Pancreas (tissue), 10 donors: ENCODE results near the gene CHPF. TPM values are rescaled to one million over a fixed set of nuclear protein-coding genes. Genes with fewer than 3 reads are reported as not detected.
A peak's percentile ranks its signal among the peaks of the same experiment; 100 is the strongest.

Source experiments
- ATAC-seq, 4 donors: fragments of 200-7000 bp; cut with Tn5 transposase; one replicate each; pipeline versions ENCODE4 v1.8.0 to v1.9.1; 2020; ENCODE audit warnings: mild to moderate bottlenecking in 4 of 4, moderate library complexity in 4 of 4
- DNase-seq, 6 donors: peaks; one replicate each; pipeline ENCODE4 v3.0.0-alpha.2; 2020
- FAIRE-seq: peaks from 2 replicates; lab custom pipeline; 2012; peaks lifted over from hg19 to GRCh38; lab: Jason Lieb, UNC
- H3K27ac ChIP-seq, 4 donors: fragments of 200-600 bp; sonication (generic); 1 replicate in 3 of 4; 2 replicates in 1 of 4; pipeline versions ENCODE4 v1.5.0 to v1.8.0; 2020
- H3K27me3 ChIP-seq, 4 donors: fragments of 200-600 bp; one replicate each; pipeline ENCODE4 v1.8.0; 2021
- H3K36me3 ChIP-seq, 3 donors: fragments of 200-600 bp; sonication (generic) in 1 of 3; one replicate each; pipeline versions ENCODE4 v1.5.0 to v1.8.0; 2020 to 2021
- H3K4me1 ChIP-seq, 3 donors: fragments of 200-600 bp; one replicate each; pipeline ENCODE4 v1.8.0; 2021
- H3K4me3 ChIP-seq, 4 donors: fragments of 200-600 bp; sonication (generic) in 2 of 4; one replicate each; pipeline versions ENCODE4 v1.5.0 to v1.8.0; 2020 to 2021
- H3K9me3 ChIP-seq, 4 donors: fragments of 200-600 bp; one replicate each; pipeline ENCODE4 v1.8.0; 2021
- WGBS, 2 donors: extraction: QIAGEN DNeasy Blood & Tissue Kit; methylation state at CpG; one replicate each; pipeline ENCODE4 v1.1.7; 2013; 5-methylcytosine and 5-hydroxymethylcytosine counted together
- intact Hi-C, 3 donors: fragments of 100-400 bp; cut with DNase I; formaldehyde crosslinking; loops; one replicate each; pipeline versions ENCODE4 v1.11.1 to v1.14.2; 2022
- polyA plus RNA-seq, 2 donors: library from polyadenylated mRNA; stranded (reverse); fragments of 200-250 nt; gene quantifications; one replicate each; pipeline ENCODE4 v1.2.3, GENCODE V29; 2013
- total RNA-seq, 6 donors: library from RNA; stranded (reverse); fragmentation: NEBNext Ultra II Directional in 4 of 6; extraction: Animal tissue kit (Norgen Biotek cat#: 25700) in 4 of 6; gene quantifications; one replicate each; pipeline versions ENCODE4 v1.2.1 to v1.2.4, GENCODE V29; 2021 to 2023
- TF ChIP-seq, protein P1 (sequence below), 4 donors: fragments of 200-600 bp; sonication (generic) in 3 of 4; IDR thresholded peaks; one replicate each; pipeline versions ENCODE4 v1.5.0 to v1.8.0; 2021; ENCODE audit warnings: antibody characterized with exemption in 4 of 4
- donor health status: healthy with polysubstance abuse.
- donor health status: DM: no; HTN: no; CAD: no; lungs with moderate emphysema.
- donor health status: DM: no; HTN: no; CAD: no.
- donor health status: control.
- donor health status: control.
- donor health status: Bipolar disorder and iron deficiency.
- donor health status: DM: yes; HTN: yes; CAD: no.
- donor health status: DM: no; HTN: no; CAD: no.
- donor health status: DM: no; HTN: no; CAD: no.
- donor health status: DM: yes; HTN: yes; CAD: no.

Gene CHPF
- total and polyA plus RNA-seq, 8 donors, result 55.1 to 105 (median 68.5) TPM

DNA sequence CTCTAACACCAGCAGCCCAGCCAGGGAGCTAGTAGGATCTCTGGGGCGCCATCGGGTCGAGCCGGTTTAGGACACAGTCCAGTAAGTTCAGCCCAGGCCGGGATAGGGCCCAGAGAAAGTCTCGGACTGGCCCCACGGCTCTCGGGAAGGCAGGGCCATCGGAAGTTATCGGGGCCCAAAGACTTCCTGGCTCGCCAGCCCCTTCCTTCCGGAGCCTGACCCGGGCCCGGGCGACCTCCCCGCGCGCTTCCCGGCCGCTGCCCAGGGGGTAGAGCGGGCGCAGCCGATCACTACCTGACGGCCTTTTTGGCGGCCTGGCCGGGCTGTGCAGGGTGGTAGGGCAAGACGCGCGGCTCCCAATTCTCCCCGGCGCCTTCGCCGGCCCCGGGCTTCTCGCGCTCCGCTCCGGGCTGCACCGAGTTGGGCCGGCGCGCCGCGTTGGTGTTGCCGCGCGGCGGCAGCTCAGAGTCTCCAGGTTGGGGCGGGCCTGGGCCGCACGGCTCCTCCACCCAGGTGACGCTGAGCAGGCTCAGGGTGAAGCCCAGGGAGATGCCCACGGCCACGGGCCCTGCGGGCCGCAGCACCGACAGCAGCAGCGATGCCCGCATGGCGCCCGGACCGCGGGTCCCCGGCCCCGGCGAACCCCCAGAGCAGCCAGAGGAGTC lies 546 bp downstream of the CHPF start:
- Histone ChIP-seq H3K4me1 (peaks cover 0 to 9% (median 5%) of the 10 kb centered on the region in 3 donors), H3K36me3 (peaks cover 2 to 26% (median 19%) of the 10 kb centered on the region in 3 donors), H3K27ac (peak overlapping the region; percentile 93 to 98 (median 96)), H3K9me3 (no peaks in the 10 kb centered on the region), H3K4me3 (peak overlapping the region; percentile 75 to 92 (median 84)), H3K27me3 (no peaks in the 10 kb centered on the region)
- DNase-seq, result peak in 2 of 6 donors; percentile 47 to 82
- intact Hi-C loops, result loop anchor here in 1 of 3 donors (5.0 kb wide), 1 partner anchor 99 kb away; no protein-coding TSS in a partner anchor
- no peak for FAIRE-seq
- TF ChIP-seq, protein P1, sequence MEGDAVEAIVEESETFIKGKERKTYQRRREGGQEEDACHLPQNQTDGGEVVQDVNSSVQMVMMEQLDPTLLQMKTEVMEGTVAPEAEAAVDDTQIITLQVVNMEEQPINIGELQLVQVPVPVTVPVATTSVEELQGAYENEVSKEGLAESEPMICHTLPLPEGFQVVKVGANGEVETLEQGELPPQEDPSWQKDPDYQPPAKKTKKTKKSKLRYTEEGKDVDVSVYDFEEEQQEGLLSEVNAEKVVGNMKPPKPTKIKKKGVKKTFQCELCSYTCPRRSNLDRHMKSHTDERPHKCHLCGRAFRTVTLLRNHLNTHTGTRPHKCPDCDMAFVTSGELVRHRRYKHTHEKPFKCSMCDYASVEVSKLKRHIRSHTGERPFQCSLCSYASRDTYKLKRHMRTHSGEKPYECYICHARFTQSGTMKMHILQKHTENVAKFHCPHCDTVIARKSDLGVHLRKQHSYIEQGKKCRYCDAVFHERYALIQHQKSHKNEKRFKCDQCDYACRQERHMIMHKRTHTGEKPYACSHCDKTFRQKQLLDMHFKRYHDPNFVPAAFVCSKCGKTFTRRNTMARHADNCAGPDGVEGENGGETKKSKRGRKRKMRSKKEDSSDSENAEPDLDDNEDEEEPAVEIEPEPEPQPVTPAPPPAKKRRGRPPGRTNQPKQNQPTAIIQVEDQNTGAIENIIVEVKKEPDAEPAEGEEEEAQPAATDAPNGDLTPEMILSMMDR (IDR thresholded peaks at IDR 0.05), result no peak
- WGBS, 2 donors, result 0 to 1% methylated on average over 47 to 66 of the region's 66 CpGs
- peak; percentile 25 to 53 (median 40) for ATAC-seq

DNA sequence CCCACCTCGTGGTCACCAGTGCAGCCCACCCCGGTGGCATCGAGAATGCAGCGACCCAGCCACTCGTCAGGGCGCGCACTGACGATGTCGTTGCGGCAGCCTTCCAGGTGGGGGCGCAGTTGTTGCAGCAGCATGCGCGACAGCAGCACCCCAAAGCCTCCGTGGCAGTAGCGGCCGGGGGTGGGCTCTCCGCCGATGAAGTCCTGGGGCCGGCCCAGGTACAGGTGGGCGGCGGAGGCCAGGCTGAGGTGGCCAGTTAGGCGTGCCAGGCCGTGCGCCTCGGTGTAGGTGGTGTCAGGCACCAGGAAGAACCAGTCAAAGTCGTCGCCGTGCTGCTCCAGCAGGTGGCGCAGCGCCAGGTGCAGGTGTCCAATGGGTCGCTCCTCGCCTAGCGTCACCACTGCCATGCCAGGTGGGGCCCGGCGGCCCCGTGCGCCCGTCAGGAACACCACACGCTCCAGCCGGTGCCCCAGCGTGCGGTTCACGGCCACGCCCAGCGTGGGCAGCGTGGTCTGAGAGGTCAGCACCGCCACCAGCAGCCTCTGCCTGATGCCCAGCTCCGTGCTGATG lies 1.9 kb downstream of the CHPF start:
- DNase-seq (peak; percentile 87 to 98 (median 95)), ATAC-seq (peak; percentile 48 to 75 (median 66)), FAIRE-seq (no peak)
- H3K4me3 ChIP-seq, result peak overlapping the region in 3 of 4 donors; percentile 79 to 92 (median 90)
- no peaks in the 10 kb centered on the region for H3K9me3 ChIP-seq
- intact Hi-C loops, result loop anchor here in 2 of 3 donors (2.0 to 5.0 kb wide), 2 partner anchors 101 kb away; no protein-coding TSS in a partner anchor
- H3K27me3 ChIP-seq, result no peaks in the 10 kb centered on the region
- peaks cover 0 to 9% (median 5%) of the 10 kb centered on the region in 3 donors for H3K4me1 ChIP-seq
- TF ChIP-seq, protein P1 (IDR thresholded peaks at IDR 0.05), result peak; percentile 86 to 96 (median 93)
- 5 to 6% methylated on average over 41 to 48 of the region's 48 CpGs for WGBS, 2 donors
- peak overlapping the region; percentile 5 to 98 (median 55) for H3K27ac ChIP-seq
- peaks cover 2 to 26% (median 19%) of the 10 kb centered on the region in 3 donors for H3K36me3 ChIP-seq

DNA sequence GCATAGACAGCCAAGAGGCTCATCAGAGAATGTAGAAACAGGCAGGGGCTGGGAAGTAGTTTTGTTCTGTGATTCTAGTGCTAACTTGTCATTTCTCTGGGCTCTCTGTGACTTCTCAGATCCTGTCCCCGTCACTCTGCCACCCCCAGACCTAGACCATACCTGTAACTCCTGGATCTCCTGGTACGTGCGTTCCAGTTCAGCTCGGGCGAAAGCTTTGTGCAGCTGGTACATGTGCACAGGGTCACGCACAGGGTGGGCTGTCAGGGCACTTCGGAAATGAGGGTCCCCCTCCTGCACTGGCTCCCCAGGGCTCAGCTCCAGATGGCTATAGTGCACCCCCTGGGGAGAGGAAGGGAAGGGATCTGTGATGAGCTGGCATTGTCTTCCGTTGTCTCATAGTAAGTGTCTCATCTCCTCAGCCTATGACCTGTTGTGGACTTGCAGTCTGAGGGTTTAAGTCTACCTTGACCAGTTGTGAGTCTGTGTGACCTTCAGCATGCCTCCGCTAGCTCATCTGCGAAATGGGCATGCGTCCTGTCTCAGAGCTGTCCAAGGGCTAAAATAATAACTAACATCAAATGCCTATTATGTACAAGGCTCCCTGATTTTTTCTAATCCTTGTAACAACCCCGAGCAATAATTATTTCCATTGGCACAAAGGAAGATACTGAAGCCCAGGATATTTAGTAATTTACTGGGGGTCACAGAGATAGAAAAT lies 2.7 kb downstream of the CHPF start:
- 80 to 87% methylated on average over 12 of the region's 12 CpGs for WGBS, 2 donors
- DNase-seq (peak in 1 of 6 donors; percentile 76), ATAC-seq (no peak), FAIRE-seq (no peak)
- Histone ChIP-seq H3K9me3 (no peaks in the 10 kb centered on the region), H3K4me3 (no peak overlapping the region), H3K27me3 (no peaks in the 10 kb centered on the region), H3K4me1 (peaks cover 0 to 9% (median 5%) of the 10 kb centered on the region in 3 donors), H3K27ac (no peak overlapping the region), H3K36me3 (peaks cover 2 to 26% (median 19%) of the 10 kb centered on the region in 3 donors)
- intact Hi-C loops, result loop anchor here in 2 of 3 donors (2.0 to 5.0 kb wide), 2 partner anchors 101 to 102 kb away; no protein-coding TSS in a partner anchor
- TF ChIP-seq, protein P1 (IDR thresholded peaks at IDR 0.05), result no peak

DNA sequence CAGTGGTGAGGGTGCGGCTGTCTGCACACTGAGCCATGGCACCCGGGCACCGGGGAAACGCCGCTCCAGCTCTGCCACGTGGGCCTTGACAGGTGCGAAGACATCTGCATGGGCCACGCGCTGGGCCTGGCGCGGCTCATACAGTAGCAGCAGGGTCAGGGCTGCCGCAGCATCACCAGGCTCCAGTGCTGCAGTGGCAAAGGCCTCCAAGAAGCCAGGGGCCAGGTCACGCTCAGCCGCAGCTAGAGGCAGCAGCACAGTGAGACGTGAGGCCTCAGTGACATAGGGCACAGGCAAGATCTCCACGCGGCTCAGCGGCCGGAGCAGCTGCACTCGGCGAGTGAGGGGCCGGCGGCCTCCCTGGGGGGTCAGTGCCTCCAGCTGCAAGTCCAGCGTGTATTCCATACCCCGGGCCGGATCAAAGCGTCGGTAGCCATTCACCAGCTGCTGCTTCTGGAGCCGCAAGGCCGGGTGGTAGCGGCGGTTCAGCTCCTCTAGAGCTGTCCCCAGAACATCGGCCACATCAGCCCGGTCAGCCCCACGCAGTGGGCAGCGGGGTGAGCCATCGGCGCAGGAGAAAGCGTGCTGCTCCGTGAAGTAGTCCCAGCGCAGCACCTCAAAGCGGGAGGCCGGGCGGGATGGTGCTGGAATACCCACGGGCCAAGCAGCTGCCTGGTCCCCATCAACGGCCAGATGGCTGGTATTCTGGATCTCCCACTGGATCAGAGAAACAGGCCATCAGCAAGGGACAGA lies 3.5 kb downstream of the CHPF start:
- ATAC-seq, result no peak
- H3K4me1 ChIP-seq, result peaks cover 0 to 9% (median 5%) of the 10 kb centered on the region in 3 donors
- H3K27ac ChIP-seq, result no peak overlapping the region
- TF ChIP-seq, protein P1 (IDR thresholded peaks at IDR 0.05), result no peak
- no peak for FAIRE-seq
- H3K9me3 ChIP-seq, result no peaks in the 10 kb centered on the region
- H3K4me3 ChIP-seq, result no peak overlapping the region
- DNase-seq, result peak in 2 of 6 donors; percentile 60 to 82
- 90 to 92% methylated on average over 46 of the region's 46 CpGs for WGBS, 2 donors
- no peaks in the 10 kb centered on the region for H3K27me3 ChIP-seq
- H3K36me3 ChIP-seq, result peaks cover 2 to 26% (median 19%) of the 10 kb centered on the region in 3 donors
- intact Hi-C loops, result loop anchor here (2.0 to 10.0 kb wide), 4 partner anchors 75 to 105 kb away; no protein-coding TSS in a partner anchor
